IMR-90 (cell line): ENCODE data around the gene PKDCC. TPM values are rescaled to one million over a fixed set of nuclear protein-coding genes. Genes with fewer than 3 reads are reported as not detected.

Experiments used
- ATAC-seq: fragments of 200-7000 bp; cut with Tn5 transposase; 2 replicates; pipeline ENCODE4 v1.9.1; 2020; ENCODE audit warnings: low read depth, mild to moderate bottlenecking, moderate library complexity
- BruUV-seq: library from RNA; stranded (reverse); fragments of 400-500 nt; replicated peaks from 2 replicates; lab custom pipeline; 2021; lab: Mats Ljungman, UMichigan
- CTCF ChIA-PET: fragments of 300-600 bp; formaldehyde crosslinking; extraction: SDS; loops from one replicate; lab custom pipeline; 2021; ENCODE audit warnings: antibody characterized with exemption; lab: Yijun Ruan, JAX
- POLR2A ChIA-PET: fragments of 300-600 bp; sonication (Branson Sonifier 250); formaldehyde crosslinking; loops from one replicate; lab custom pipeline; 2022; ENCODE audit warnings: antibody characterized with exemption; ENCODE audit not compliant: unreplicated experiment; lab: Charles Lee
- DNase-seq: peaks from one replicate; pipeline ENCODE4 v3.0.0; 2013
- H2AFZ ChIP-seq: replicated peaks from 2 replicates; pipeline ENCODE3; 2013; ENCODE audit warnings: low read length, mild to moderate bottlenecking; ENCODE audit not compliant: poor library complexity
- H2AK5ac ChIP-seq: 2 replicates; pipeline ENCODE4 v1.6.1; 2013; ENCODE audit warnings: low read depth, low read length, inconsistent platforms
- H2AK9ac ChIP-seq: replicated peaks from 2 replicates; pipeline ENCODE3; 2013; ENCODE audit warnings: mild to moderate bottlenecking, low read depth, low read length, moderate library complexity; ENCODE audit not compliant: poor library complexity
- H2BK120ac ChIP-seq: 2 replicates; pipeline ENCODE4 v1.6.1; 2013; ENCODE audit warnings: low read depth, low read length, inconsistent platforms
- H2BK15ac ChIP-seq: 3 replicates; pipeline ENCODE4 v1.6.1; 2013; ENCODE audit warnings: low read depth, low read length, inconsistent platforms
- H2BK20ac ChIP-seq: 2 replicates; pipeline ENCODE4 v1.6.1; 2013; ENCODE audit warnings: low read depth, mild to moderate bottlenecking, inconsistent platforms, low read length, moderate library complexity
- H2BK5ac ChIP-seq: 2 replicates; pipeline ENCODE4 v1.6.1; 2013; ENCODE audit warnings: mild to moderate bottlenecking, low read depth, low read length, inconsistent platforms; ENCODE audit not compliant: poor library complexity, severe bottlenecking
- H3K14ac ChIP-seq: replicated peaks from 2 replicates; pipeline ENCODE4 v1.6.1; 2013; ENCODE audit warnings: low read depth, low read length, inconsistent platforms
- H3K18ac ChIP-seq: 2 replicates; pipeline ENCODE4 v1.6.1; 2013; ENCODE audit warnings: low read depth, low read length, control low read depth
- H3K23ac ChIP-seq: 2 replicates; pipeline ENCODE4 v1.6.1; 2013; ENCODE audit warnings: low read depth, low read length, inconsistent platforms
- H3K27ac ChIP-seq: 2 replicates; pipeline ENCODE4 v1.5.1; 2013; ENCODE audit warnings: mild to moderate bottlenecking, control low read depth, low read length; ENCODE audit not compliant: insufficient read depth
- H3K27me3 ChIP-seq: 2 replicates; pipeline ENCODE4 v1.6.1; 2013; ENCODE audit warnings: low read length; ENCODE audit not compliant: control insufficient read depth, insufficient read depth
- H3K36me3 ChIP-seq: 2 replicates; pipeline ENCODE4 v1.6.1; 2013; ENCODE audit warnings: low read length, mixed read lengths; ENCODE audit not compliant: control insufficient read depth, insufficient read depth
- H3K4ac ChIP-seq: 2 replicates; pipeline ENCODE4 v1.6.1; 2013; ENCODE audit warnings: low read depth, low read length, inconsistent platforms
- H3K4me1 ChIP-seq: 2 replicates; pipeline ENCODE4 v1.6.1; 2013; ENCODE audit warnings: low read length, mixed read lengths; ENCODE audit not compliant: control insufficient read depth, insufficient read depth
- H3K4me2 ChIP-seq: 2 replicates; pipeline ENCODE4 v1.6.1; 2013; ENCODE audit warnings: low read depth, mild to moderate bottlenecking, control low read depth, low read length, moderate library complexity
- H3K4me3 ChIP-seq: 2 replicates; pipeline ENCODE4 v1.5.1; 2013; ENCODE audit warnings: low read depth, mild to moderate bottlenecking, control low read depth, low read length, moderate library complexity; ENCODE audit not compliant: insufficient read depth
- H3K56ac ChIP-seq: 2 replicates; pipeline ENCODE4 v1.6.1; 2013; ENCODE audit warnings: low read length, inconsistent platforms; ENCODE audit not compliant: insufficient read depth; ENCODE audit errors: extremely low read depth
- H3K79me1 ChIP-seq, 2 experiments: 2 replicates each; pipeline ENCODE4 v1.6.1; 2013; ENCODE audit warnings: low read length in 2 of 2, inconsistent platforms in 1 of 2, low read depth in 1 of 2
- H3K9ac ChIP-seq: 2 replicates; pipeline ENCODE4 v1.6.1; 2013; ENCODE audit warnings: low read depth, low read length, control low read depth
- H3K9me1 ChIP-seq: 2 replicates; pipeline ENCODE4 v1.6.1; 2013; ENCODE audit warnings: low read length, inconsistent platforms; ENCODE audit not compliant: insufficient read depth
- H3K9me3 ChIP-seq: 2 replicates; pipeline ENCODE4 v1.6.1; 2013; ENCODE audit warnings: low read length; ENCODE audit not compliant: control insufficient read depth, insufficient read depth
- H4K20me1 ChIP-seq: 2 replicates; pipeline ENCODE4 v1.6.1; 2013; ENCODE audit warnings: low read length, inconsistent platforms; ENCODE audit not compliant: insufficient read depth
- H4K5ac ChIP-seq: 2 replicates; pipeline ENCODE4 v1.6.1; 2013; ENCODE audit warnings: mild to moderate bottlenecking, low read depth, low read length, control low read depth
- H4K8ac ChIP-seq, 2 experiments: 2 replicates each; pipeline ENCODE4 v1.6.1; 2013; ENCODE audit warnings: low read depth in 2 of 2, low read length in 2 of 2, control low read depth in 1 of 2, inconsistent platforms in 1 of 2
- H4K91ac ChIP-seq: 2 replicates; pipeline ENCODE4 v1.6.1; 2013; ENCODE audit warnings: low read depth, low read length, inconsistent platforms; ENCODE audit not compliant: insufficient read depth
- CEBPB ChIP-seq: IDR thresholded peaks from 2 replicates; pipeline ENCODE4 v1.6.1; 2012; ENCODE audit warnings: low read depth, low read length, improper control_type of control experiment
- MXI1 ChIP-seq: IDR thresholded peaks from 2 replicates; pipeline ENCODE4 v1.6.1; 2012; ENCODE audit warnings: low read depth, mild to moderate bottlenecking, low read length, moderate library complexity, borderline replicate concordance
- WGBS, 2 experiments: methylation state at CpG; one replicate each; pipeline versions ENCODE4 v1.1.5 to v1.1.7; 2013; ENCODE audit warnings: missing lambda C conversion rate in 2 of 2; ENCODE audit not compliant: insufficient read length in 1 of 2; ENCODE audit errors: extremely low coverage in 2 of 2; 5-methylcytosine and 5-hydroxymethylcytosine counted together
- dilution Hi-C: fragments of 300-500 bp; cut with HindIII; formaldehyde crosslinking; loops from one replicate; pipeline ENCODE4 v1.14.3; 2018; ENCODE audit warnings: low sequenced_read_pairs; ENCODE audit not compliant: unreplicated experiment
- in situ Hi-C: fragments of 300-500 bp; cut with MboI; formaldehyde crosslinking; loops from 3 replicates; pipeline ENCODE4 v1.14.3; 2019; ENCODE audit warnings: low sequenced_read_pairs, inconsistent platforms, mixed read lengths
- intact Hi-C: fragments of 100-400 bp; cut with micrococcal nuclease; formaldehyde crosslinking; loops from 2 replicates; pipeline ENCODE4 v1.10.0; 2022
- polyA plus RNA-seq, 3 experiments: library from polyadenylated mRNA; depleted of rRNA; stranded (reverse); fragments of >200 nt; gene quantifications; 2 replicates each; pipeline ENCODE4 v1.2.3, GENCODE V29; 2012; ENCODE audit warnings: low replicate concordance in 1 of 3
- total RNA-seq: library from RNA; depleted of rRNA; stranded (reverse); fragments of >200 nt; gene quantifications from 2 replicates; pipeline ENCODE4 v1.2.3, GENCODE V29; 2012

Gene PKDCC
- total and polyA plus RNA-seq, 2 of the 4 experiments (the other 2 are of a cell fraction): 55.6 to 95.7 TPM

DNA sequence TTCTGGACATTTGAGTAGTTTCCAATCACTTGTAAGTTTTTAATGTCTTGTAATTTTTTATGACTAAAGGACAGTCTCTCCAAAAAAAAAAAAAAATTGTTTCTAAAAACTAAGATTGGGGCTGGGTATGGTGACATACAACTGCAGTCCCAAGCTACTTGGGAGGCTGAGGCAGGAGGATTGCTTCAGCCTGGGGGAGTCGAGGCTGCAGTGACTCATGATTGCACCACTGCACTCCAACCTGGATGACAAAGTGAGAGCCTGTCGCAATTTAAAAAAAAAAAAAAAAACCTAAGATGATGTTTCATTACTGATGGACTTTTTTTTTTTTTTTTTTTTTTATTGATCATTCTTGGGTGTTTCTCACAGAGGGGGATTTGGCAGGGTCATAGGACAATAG, 34.4 kb upstream of the PKDCC start:
- no peak overlapping the region for H4K5ac ChIP-seq
- in situ Hi-C loops (no loop called here), dilution Hi-C loops (no loop called here), intact Hi-C loops (no loop called here)
- H2BK120ac ChIP-seq: no peak overlapping the region
- no peaks in the 10 kb centered on the region; the same call in 1 of the 2 replicates for H3K9me1 ChIP-seq
- BruUV-seq: no TSS peak
- no peak overlapping the region for H3K18ac ChIP-seq
- WGBS, 2 experiments: no CpG with 5 or more reads among the region's 2 CpGs
- no peak overlapping the region for H4K8ac ChIP-seq
- peaks cover 3% of the 10 kb centered on the region; the same call in 1 of the 2 replicates for H4K20me1 ChIP-seq
- H3K79me1 ChIP-seq: no peaks in the 10 kb centered on the region
- H2AK9ac ChIP-seq: no peak overlapping the region
- no peak overlapping the region for H2BK20ac ChIP-seq
- no peak overlapping the region for H2BK15ac ChIP-seq
- CTCF ChIA-PET: interaction anchor here (0.6 kb wide), 1 partner anchor 23 kb away, joined by 3 read pairs; no protein-coding TSS in a partner anchor
- DNase-seq: no peak
- H3K9me3 ChIP-seq: no peaks in the 10 kb centered on the region
- no peak overlapping the region for H3K56ac ChIP-seq
- no peak overlapping the region for H2BK5ac ChIP-seq
- H3K4me3 ChIP-seq: no peak overlapping the region
- H4K91ac ChIP-seq: no peak overlapping the region
- H3K36me3 ChIP-seq: no peaks in the 10 kb centered on the region
- no peak overlapping the region for H2AK5ac ChIP-seq
- H3K4me1 ChIP-seq: peaks cover 5% of the 10 kb centered on the region; the same call in 1 of the 2 replicates
- no peak overlapping the region for H3K14ac ChIP-seq
- H2AFZ ChIP-seq: no peak overlapping the region
- H3K4me2 ChIP-seq: no peak overlapping the region
- no peak overlapping the region for H3K4ac ChIP-seq
- no peak overlapping the region for H3K27ac ChIP-seq
- H3K23ac ChIP-seq: no peak overlapping the region
- ATAC-seq: no peak
- TF ChIP-seq CEBPB (peak; percentile 50; the same call in 1 of the 2 replicates), MXI1 (no peak)
- no peaks in the 10 kb centered on the region for H3K27me3 ChIP-seq
- H3K9ac ChIP-seq: no peak overlapping the region
- POLR2A ChIA-PET: no interaction called here
